WERI-Rb-1 (cell line): ENCODE results near the gene FIGNL2.
A peak's percentile ranks its signal among the peaks of the same experiment; 100 is the strongest.
"Not testable (repeated sequence)": the region's sequence is repeated elsewhere in the genome, so short reads cannot be mapped to it uniquely, and the experiment has no call there.

Experiments used
- DNase-seq: peaks from one replicate; pipeline ENCODE4 v3.0.0-alpha.2; 2020
- H3K27ac ChIP-seq: fragments of 250-450 bp; sonication (Bioruptor Pico); 2 replicates; pipeline ENCODE4 v1.5.1; 2020; ENCODE audit warnings: mild to moderate bottlenecking, moderate library complexity
- H3K27me3 ChIP-seq: fragments of 250-450 bp; sonication (Bioruptor Pico); 2 replicates; pipeline ENCODE4 v1.5.1; 2021; ENCODE audit warnings: mild to moderate bottlenecking, low read depth, moderate library complexity; ENCODE audit not compliant: insufficient read depth, severe bottlenecking
- H3K36me3 ChIP-seq: fragments of 250-450 bp; sonication (Bioruptor Pico); 2 replicates; pipeline ENCODE4 v1.5.1; 2020; ENCODE audit warnings: mild to moderate bottlenecking, moderate library complexity
- H3K4me3 ChIP-seq: 2 replicates; pipeline ENCODE4 v1.5.1; 2011; ENCODE audit warnings: low read depth, mild to moderate bottlenecking, control low read depth, low read length
- H3K9me3 ChIP-seq: fragments of 250-450 bp; sonication (Bioruptor Pico); 2 replicates; pipeline ENCODE4 v1.5.1; 2021; ENCODE audit warnings: mild to moderate bottlenecking, moderate library complexity; ENCODE audit not compliant: severe bottlenecking
- TF ChIP-seq, protein P1 (sequence below): IDR thresholded peaks from 2 replicates; pipeline ENCODE4 v1.5.1; 2011; ENCODE audit warnings: low read depth, mild to moderate bottlenecking, control low read depth, inconsistent platforms, low read length

FIGNL2 gene

GRCh38 chr12:51886021-51886710 is 37.6 kb upstream of the FIGNL2 start:
- no peaks in the 10 kb centered on the region; the same call in 1 of the 2 replicates for H3K36me3 ChIP-seq
- H3K4me3 ChIP-seq, result no peak overlapping the region
- peak overlapping the region; percentile 14 for H3K27ac ChIP-seq
- H3K9me3 ChIP-seq, result peaks cover 11% of the 10 kb centered on the region
- no peaks in the 10 kb centered on the region for H3K27me3 ChIP-seq
- TF ChIP-seq, protein P1, sequence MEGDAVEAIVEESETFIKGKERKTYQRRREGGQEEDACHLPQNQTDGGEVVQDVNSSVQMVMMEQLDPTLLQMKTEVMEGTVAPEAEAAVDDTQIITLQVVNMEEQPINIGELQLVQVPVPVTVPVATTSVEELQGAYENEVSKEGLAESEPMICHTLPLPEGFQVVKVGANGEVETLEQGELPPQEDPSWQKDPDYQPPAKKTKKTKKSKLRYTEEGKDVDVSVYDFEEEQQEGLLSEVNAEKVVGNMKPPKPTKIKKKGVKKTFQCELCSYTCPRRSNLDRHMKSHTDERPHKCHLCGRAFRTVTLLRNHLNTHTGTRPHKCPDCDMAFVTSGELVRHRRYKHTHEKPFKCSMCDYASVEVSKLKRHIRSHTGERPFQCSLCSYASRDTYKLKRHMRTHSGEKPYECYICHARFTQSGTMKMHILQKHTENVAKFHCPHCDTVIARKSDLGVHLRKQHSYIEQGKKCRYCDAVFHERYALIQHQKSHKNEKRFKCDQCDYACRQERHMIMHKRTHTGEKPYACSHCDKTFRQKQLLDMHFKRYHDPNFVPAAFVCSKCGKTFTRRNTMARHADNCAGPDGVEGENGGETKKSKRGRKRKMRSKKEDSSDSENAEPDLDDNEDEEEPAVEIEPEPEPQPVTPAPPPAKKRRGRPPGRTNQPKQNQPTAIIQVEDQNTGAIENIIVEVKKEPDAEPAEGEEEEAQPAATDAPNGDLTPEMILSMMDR, result no peak
- DNase-seq, result no peak

DNA sequence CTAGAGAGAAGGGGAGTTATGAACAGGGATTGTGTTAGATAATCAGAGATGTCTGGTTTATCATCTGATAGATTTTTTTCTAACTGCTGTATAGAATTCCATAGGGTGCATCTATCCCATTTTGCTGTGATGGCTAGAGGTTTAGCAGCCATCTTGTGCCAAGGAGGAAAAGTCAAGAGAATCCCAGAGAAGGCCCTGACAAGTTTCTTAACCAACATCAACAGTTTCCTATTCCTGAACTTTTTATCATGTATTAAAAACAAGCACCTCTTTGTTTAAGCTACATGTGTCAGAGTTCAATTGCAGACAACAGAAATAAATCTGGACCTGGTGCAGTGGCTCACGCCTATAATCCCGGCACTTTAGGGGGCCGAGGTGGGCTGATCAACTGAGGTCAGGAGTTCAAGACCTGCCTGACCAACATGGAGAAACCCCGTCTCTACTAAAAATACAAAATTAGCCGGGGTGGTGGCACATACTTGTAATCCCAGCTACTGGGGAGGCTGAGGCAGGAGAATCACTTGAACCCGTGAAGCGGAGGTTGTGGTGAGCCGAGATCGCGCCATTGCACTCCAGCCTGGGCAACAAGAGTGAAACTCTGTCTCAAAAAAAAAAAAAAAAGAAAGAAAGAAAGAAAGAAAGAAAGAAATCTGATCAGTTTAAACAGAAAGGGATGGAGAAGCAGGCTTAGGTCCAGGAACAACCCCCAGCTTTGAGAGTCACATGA is 36.9 kb upstream of the FIGNL2 start:
- DNase-seq, H3K4me3 ChIP-seq: not testable (repeated sequence)
- H3K27ac ChIP-seq, result peak overlapping the region; percentile 42

DNA sequence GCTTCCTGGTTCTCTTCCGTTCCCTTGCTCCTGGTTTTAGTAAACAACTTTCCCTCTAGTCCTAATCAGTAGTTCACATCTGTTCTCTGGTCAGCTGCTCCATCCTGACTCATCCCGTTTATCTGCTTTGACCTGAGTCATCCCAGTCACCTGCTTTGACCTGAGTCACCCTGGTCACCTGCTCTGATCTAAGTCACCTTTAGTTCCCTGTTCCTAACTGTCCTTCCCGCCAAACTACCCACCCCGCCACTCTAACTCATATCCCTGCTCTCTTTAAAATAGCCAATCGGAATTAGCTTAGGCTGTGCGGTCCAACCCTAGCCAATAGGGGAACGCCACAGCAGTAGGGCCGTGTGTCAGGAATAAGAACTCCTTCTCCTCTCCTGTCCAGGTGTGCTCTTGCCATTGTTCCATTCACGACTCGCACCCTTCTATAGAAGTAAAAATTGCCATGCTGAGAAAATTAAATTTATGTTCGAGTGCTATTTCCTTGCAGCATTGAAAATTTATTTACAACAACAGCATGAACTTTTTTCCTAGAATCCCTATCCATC is 36.2 kb upstream of the FIGNL2 start:
- Histone ChIP-seq H3K27me3 (no peaks in the 10 kb centered on the region), H3K36me3 (no peaks in the 10 kb centered on the region), H3K27ac (peak overlapping the region; percentile 42), H3K4me3 (no peak overlapping the region), H3K9me3 (peaks cover 11% of the 10 kb centered on the region)
- peak; percentile 70 for DNase-seq
- TF ChIP-seq, protein P1, result no peak

More for the DNA sequence above, 36.9 kb upstream of the FIGNL2 start:
- not testable (repeated sequence) for H3K27me3 ChIP-seq, H3K36me3 ChIP-seq
- peaks cover 11% of the 10 kb centered on the region for H3K9me3 ChIP-seq

GRCh38 chr12:51883998-51884675 is 35.6 kb upstream of the FIGNL2 start:
- TF ChIP-seq, protein P1, result no peak
- no peak for DNase-seq
- H3K27ac ChIP-seq, result peak overlapping the region; percentile 20; the same call in 1 of the 2 replicates
- peaks cover 11% of the 10 kb centered on the region for H3K9me3 ChIP-seq
- no peaks in the 10 kb centered on the region for H3K27me3 ChIP-seq
- no peak overlapping the region for H3K4me3 ChIP-seq
- no peaks in the 10 kb centered on the region for H3K36me3 ChIP-seq

DNA sequence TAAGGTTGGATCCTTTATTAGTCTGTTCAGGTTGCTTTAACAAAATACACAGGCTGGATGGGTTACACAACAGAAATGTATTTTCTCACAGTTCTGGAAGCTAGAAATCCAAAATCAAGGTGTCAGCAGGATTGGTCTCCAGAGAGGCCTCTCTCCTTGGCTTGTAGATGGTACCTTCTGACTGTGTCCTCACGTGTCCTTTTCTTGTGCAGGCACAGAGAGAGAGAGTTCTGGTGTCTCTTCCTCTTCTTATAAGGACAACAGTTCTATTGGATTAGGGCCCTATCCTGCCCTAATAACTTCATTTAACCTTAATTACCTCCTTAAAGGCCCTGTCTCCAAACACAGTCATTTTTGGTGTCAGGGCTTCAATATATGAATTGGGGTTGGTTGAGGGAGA is 34.8 kb upstream of the FIGNL2 start:
- TF ChIP-seq, protein P1, result no peak
- peaks cover 11% of the 10 kb centered on the region for H3K9me3 ChIP-seq
- H3K4me3 ChIP-seq, result no peak overlapping the region
- H3K27ac ChIP-seq, result no peak overlapping the region
- H3K36me3 ChIP-seq, result no peaks in the 10 kb centered on the region
- no peaks in the 10 kb centered on the region for H3K27me3 ChIP-seq
- no peak for DNase-seq

GRCh38 chr12:51879102-51879501 is 30.6 kb upstream of the FIGNL2 start:
- no peak for DNase-seq

More at GRCh38 chr12:51879102-51879501, 30.6 kb upstream of the FIGNL2 start:
- TF ChIP-seq, protein P1, result no peak
- Histone ChIP-seq H3K27me3 (no peaks in the 10 kb centered on the region), H3K4me3 (no peak overlapping the region), H3K27ac (no peak overlapping the region), H3K9me3 (peaks cover 4% of the 10 kb centered on the region), H3K36me3 (no peaks in the 10 kb centered on the region)
